SK-N-SH treated with all-trans-retinoic acid at 6 μM for 48 hours (cell line): ENCODE measurements around the gene OR2A12.
"Not testable (repeated sequence)": the region's sequence is repeated elsewhere in the genome, so short reads cannot be mapped to it uniquely, and the experiment has no call there.

Source experiments
- PATZ1 ChIP-seq: fragments of 250-450 bp; sonication (Bioruptor Pico); IDR thresholded peaks from 2 replicates; pipeline ENCODE4 v1.8.0; 2020; ENCODE audit warnings: mild to moderate bottlenecking, moderate library complexity, borderline replicate concordance
- ZFP30 ChIP-seq: fragments of 450-650 bp; formaldehyde crosslinking; IDR thresholded peaks from 2 replicates; pipeline ENCODE4 v1.5.0; 2022; ENCODE audit warnings: mild to moderate bottlenecking, moderate library complexity

- TF ChIP-seq ZFP30, PATZ1: not testable (repeated sequence)
Observed at GRCh38 chr7:144129601-144130000, 43.5 kb downstream of the OR2A12 start.
